HG02623 (cell line): Measurements from ENCODE around the gene TEKTIP1.
"Not testable (repeated sequence)": the region's sequence is repeated elsewhere in the genome, so short reads cannot be mapped to it uniquely, and the experiment has no call there.

ENCODE experiments used
- ATAC-seq: cut with Tn5 transposase; IDR thresholded peaks from one replicate; pipeline ENCODE4 v1.9.1; 2021; ENCODE audit warnings: moderate library complexity; ENCODE audit not compliant: unreplicated experiment

TEKTIP1 gene

DNA sequence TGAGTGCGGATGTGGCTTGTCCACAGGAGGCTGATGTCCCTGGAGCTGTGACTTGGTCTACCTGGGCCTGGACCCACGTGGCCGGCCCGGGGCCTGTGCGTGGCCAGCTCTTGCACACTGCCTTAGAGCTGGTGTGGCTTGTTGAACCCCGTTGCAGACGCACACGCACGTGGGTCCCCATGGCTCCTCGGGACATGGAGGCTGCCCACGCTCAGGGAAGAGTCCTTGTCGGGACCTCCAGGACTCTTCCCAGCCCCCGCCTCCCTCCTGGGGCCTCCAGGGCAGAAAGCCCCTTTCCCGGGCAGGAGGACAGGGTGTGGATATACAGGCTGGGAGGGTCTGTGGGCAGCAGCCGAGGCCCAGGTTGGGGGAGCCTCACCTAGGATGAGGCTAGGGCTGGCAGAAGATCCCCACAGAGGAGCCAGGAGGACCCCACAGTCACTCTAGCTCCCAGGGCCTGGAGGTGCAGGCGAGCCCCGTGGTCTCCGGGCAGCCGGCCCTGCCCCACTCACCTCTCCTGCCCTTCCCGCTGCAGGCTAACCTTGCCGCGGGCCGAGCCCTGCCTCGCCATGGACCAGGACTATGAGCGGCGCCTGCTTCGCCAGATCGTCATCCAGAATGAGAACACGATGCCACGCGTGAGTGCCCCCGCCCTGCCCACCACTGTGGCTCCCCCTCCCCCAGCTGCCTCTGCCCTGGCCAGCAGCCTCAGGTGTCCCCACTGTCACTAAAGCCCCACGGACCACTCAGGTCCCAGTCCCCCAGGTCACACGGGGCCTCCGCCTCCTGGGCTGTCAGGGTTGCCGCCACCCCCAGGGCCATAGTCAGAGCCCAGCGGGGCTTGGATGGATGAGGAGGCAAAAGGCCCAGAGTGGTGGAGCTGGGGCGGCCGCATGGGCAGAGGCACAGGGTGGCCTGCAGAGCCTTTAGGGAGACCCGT is 16.3 kb upstream of the TEKTIP1 start:
- no peak for ATAC-seq

DNA sequence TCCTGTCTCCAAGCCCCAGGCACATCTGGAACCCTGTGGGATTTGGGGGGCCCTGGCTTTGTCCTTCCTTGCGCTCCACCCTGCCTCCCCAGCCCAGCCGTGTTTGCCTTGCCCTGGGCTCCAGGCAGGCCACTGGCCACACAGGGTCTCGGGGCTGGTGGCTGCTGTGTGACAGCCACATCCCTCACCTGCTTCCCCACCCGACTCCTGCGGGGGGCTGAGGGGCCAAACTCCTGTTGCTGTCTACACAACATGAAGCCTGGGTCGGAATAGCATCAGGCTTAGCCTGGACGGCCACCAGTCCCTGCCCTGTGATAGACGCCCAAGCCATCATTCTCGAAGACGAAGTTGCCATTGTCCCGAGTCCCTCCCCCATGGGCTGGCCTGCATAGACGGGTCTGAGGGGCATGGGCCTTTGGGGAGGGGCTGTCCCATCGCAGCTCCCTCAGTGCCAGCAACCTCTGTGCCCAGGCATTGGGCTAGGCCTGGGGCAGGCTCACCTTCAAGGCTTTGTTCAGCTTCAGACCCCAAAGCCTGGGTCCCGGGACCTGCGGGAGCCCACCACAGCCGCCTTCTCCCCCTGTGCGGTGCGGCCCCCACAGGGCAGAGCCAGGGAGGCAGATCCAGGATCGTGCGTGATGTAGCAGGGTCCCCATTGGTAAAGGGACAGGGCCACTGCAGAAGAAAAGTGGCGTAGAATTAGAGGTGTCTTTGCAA is 15.5 kb upstream of the TEKTIP1 start:
- no peak for ATAC-seq

DNA sequence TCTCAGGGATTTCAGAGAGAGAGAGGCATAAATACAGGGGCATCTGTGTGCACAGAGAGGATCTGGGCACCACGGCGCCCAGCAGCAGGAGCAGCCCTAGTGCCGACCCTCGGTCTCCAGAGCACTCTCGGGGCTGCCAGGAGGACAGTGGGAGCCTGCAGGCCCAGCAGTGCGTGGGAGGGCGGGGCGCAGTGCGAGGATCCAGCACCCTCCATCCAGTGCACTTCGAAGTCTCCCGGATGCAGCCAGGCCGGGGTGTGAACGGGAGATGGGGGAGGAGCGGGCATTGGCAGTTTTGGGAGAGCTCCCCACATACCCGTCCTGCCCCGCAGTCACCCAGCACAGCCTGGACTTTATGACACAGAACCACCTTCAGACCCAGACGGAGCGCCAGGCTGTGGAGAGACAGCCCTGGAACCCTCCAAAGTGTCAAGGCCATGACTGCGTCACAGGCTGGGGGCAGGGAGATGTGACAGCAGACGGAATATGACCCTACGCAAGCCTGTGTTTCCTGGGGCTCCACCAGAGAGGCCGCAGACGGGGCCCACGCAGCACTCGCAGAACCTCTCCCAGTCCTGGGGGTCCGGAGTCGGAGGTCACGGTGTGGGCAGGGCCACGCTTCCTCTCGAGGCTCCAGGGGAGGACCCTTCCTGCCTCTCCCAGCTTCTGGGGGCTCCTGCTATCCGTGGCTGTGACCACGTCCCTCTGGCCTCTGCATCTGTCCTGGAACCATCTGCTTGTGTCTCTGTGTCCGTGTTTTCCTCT is 14.7 kb upstream of the TEKTIP1 start:
- no peak for ATAC-seq

DNA sequence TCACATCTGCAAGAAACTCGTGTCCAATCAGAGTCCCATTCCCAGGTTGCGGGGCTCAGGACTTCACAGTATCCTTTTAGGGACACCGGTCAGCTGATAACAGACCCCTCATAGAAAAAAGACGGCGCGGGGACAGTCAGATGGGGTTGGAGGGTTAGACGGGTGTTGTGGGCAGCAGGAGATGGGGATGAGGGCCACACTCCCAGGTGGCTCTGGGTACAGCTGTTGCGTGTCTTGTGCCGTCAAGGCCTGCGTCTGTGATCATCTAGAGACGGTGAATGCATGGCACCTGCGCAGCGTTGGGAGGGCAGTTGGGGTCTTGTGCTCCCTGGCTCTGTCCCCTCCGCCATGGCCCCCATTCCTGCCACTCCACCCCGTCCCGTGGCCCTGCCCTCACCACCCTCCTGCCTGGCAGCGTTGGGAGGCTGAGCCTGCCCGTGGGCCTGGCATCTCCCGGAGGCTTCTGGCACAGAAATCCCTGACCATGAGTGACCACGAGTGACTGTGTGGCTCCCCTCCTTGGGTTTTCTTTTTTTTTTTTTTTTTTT is 14.0 kb upstream of the TEKTIP1 start:
- ATAC-seq = no peak

DNA sequence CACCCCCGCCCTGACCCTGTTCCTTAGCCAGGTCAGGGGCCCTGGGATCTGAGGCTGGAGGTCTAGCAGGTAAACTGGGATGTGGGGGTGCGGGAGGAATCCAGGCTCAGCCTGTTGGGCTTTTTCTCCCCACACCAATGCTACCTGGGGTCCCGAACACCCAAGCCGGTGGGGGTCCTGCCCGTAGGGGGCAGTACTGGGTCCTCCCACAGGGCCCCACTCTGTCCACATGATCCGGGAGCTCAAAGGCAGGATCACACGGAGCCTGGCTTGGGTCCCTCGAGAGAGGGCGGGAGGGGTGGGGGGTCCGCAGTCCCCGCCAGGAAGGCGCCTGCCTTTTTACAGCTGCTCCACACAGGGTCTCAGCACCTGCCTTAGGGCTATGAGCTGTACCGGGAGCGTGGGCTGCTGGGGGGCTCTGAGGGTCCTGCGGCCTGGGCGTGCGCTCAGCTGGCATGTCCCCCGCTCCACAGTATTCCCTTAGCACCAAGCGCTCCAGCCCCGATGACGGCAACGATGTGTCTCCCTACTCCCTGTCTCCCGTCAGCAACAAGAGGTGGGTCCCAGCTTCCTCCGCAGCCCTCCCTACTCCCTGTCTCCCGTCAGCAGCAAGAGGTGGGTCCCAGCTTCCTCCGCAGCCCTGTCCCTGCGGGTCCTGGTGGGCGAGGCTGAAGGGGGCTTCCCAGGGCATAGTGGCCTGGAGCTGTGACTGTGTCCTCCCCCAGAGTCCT is 12.3 kb upstream of the TEKTIP1 start:
- no peak for ATAC-seq

DNA sequence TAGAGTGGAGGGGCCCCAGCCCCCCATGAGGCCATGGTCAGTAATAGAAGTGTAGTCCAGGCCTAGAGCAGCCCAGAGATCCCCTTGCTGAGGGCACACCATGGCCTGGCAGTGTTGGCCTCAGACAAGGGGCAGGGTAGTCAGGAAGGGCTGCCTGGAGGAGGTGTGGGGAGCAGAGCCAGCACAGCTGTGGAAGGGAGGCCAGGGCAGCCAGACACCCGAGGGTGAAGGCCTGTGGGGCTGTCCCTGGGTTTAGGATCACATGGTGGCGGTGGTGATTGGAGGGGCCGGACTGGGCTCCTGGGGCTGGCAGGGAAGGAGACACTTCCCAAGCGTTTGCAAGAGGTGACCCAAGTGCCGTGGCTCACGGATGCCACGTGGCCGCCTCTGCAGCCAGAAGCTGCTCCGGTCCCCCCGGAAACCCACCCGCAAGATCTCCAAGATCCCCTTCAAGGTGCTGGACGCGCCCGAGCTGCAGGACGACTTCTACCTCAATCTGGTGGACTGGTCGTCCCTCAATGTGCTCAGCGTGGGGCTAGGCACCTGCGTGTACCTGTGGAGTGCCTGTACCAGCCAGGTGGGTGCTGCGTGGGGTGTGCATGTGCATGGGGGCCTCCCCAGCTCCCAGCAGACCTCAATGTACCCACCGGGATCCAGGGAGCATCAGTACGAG is 11.6 kb upstream of the TEKTIP1 start:
- ATAC-seq = no peak

DNA sequence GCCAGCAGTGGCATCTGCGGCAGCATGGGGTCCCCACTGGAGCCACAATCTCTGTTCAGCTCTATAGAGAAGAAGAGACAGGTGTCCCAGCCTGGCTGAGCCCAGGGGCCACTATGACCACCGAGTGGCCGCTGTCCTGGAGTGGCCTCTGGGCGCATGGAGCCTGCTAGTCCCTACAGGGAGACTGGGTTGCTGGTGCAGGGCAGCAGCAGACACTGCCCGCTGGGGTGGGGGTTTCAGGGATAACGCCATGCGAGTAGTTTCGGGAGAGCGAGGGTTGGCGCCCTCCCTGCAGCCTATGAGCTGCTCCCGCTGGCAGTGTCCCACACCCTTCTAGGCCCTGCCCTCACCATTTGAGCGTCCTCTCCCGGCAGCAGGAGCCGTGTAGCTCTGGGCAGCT is 10.9 kb upstream of the TEKTIP1 start:
- ATAC-seq = no peak

DNA sequence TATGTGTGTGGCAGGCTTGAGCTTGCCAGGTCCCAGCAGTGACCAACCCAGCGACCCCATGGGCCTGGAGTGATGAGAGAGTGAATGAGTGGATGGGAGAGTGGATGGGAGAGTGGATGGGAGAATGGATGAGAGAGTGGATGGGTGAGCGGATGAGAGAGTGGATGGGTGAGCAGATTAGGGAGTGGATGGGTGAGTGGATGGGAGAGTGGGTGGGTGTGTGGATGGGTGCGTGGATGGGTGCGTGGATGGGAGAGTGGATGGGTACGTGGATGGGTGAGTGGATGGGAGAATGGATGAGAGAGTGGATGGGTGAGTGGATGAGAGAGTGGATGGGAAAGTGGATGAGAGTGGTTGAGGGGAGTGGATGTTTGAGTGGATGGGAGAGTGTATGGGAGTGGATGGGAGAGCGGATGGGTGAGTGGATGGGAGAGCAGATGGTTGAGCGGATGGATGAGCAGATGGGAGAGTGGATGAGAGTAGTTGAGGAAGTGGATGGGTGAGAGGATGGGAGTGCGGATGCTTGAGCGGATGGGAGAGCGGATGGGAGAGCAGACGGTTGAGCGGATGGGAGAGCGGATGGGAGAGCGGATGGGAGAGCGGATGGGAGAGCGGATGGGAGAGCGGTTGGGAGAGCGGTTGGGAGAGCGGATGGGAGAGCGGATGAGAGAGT is 10.3 kb upstream of the TEKTIP1 start:
- no peak for ATAC-seq

DNA sequence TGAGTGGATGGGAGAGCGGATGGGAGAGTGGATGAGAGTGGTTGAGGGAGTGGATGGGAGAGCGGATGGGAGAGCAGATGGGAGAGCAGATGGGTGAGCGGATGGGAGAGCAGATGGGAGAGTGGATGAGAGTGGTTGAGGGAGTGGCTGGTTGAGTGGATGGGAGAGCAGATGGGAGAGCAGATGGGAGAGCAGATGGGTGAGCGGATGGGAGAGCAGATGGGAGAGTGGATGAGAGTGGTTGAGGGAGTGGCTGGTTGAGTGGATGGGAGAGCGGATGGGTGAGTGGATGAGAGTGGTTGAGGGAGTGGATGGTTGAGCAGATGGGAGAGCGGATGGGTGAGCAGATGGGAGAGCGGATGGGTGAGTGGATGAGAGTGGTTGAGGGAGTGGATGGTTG is 9.7 kb upstream of the TEKTIP1 start:
- not testable (repeated sequence) for ATAC-seq

DNA sequence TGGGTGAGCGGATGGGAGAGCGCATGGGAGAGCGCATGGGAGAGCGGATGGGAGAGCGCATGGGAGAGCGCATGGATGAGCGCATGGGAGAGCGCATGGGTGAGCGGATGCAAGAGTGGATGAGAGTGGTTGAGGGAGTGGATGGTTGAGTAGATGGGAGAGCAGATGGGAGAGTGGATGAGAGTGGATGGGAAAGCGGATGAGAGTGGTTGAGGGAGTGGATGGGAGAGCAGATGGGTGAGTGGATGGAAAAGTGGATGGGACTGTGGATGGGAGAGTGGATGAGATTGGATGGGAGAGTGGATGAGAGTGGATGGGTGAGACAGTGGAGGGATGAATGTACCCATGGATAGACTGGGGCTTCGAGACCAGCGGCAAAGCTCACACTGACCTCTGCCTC is 8.6 kb upstream of the TEKTIP1 start:
- no peak for ATAC-seq

DNA sequence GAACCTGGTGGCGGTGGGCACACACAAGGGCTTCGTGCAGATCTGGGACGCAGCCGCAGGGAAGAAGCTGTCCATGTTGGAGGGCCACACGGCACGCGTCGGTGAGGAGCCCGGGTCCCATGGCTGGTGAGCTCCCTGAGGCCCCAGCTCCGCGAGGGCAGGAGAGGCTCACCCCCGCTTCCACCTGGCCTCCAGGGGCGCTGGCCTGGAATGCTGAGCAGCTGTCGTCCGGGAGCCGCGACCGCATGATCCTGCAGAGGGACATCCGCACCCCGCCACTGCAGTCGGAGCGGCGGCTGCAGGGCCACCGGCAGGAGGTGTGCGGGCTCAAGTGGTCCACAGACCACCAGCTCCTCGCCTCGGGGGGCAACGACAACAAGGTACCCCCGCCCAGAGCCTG is 7.3 kb upstream of the TEKTIP1 start:
- no peak for ATAC-seq

DNA sequence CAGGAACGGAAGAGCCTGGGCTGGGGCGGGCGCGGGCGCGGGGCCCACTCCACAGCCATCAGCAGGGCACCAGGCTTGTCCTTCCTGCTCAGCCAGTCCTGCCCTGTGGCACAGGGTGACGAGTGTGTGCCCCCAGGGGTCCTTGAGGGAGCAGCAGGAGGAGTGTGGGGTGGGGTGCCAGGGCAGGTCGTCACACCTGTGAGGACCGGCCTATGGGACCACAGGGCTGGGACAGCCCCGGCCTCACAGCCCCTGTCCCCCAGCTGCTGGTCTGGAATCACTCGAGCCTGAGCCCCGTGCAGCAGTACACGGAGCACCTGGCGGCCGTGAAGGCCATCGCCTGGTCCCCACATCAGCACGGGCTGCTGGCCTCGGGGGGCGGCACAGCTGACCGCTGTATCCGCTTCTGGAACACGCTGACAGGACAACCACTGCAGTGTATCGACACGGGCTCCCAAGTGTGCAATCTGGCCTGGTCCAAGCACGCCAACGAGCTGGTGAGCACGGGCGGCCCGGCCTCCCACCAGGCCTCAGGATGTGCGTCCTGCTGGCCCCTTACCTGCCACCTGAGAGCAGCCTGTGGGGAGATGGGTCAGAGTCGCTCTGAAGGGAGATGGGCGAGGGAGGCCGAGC is 6.7 kb upstream of the TEKTIP1 start:
- no peak for ATAC-seq

DNA sequence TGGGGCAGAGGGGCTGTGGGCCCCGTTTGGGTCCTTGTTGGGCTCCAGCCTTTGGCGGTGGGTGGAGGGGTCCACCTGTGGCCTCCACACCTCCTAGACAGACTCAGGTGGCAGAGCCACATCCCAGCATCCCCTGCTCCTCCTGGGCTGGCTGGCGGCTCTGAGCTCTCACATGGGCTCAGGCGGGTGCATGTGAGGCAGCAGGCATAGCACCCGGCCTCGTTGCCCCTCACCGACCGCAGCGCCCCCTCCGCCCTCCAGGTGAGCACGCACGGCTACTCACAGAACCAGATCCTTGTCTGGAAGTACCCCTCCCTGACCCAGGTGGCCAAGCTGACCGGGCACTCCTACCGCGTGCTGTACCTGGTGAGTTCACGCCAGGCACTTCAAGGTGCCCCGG is 5.9 kb upstream of the TEKTIP1 start:
- ATAC-seq = no peak

DNA sequence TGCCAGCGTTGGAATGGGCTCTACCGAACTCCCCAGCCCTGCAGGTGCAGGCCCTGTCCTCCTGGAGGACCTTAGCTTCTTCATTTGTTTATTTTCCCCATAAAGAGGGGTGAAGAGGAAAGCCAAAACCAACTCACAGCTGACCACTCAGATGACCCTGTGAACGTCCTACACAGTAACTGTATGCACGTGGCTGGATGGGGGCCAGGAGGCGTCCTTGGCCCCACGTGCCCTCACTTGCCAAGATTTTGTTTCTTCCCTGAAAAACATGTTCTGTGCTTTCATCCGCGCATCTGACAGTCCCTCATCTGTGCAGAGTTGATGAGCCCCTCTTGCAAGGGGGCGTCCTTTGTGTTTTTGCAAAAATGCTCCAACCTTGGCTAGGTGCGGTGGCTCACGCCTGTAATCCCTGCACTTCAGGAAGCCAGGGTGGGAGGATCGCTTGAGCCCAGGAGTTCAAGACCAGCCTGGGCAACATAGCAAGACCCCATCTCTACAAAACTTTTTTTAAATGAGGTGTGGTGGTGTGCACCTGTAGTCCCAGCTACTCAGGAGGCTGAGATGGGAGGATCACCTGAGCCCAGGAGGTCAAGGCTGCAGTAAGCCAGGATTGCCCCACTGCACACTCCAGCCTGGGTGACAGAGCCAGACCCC is 5.3 kb upstream of the TEKTIP1 start:
- ATAC-seq = no peak

DNA sequence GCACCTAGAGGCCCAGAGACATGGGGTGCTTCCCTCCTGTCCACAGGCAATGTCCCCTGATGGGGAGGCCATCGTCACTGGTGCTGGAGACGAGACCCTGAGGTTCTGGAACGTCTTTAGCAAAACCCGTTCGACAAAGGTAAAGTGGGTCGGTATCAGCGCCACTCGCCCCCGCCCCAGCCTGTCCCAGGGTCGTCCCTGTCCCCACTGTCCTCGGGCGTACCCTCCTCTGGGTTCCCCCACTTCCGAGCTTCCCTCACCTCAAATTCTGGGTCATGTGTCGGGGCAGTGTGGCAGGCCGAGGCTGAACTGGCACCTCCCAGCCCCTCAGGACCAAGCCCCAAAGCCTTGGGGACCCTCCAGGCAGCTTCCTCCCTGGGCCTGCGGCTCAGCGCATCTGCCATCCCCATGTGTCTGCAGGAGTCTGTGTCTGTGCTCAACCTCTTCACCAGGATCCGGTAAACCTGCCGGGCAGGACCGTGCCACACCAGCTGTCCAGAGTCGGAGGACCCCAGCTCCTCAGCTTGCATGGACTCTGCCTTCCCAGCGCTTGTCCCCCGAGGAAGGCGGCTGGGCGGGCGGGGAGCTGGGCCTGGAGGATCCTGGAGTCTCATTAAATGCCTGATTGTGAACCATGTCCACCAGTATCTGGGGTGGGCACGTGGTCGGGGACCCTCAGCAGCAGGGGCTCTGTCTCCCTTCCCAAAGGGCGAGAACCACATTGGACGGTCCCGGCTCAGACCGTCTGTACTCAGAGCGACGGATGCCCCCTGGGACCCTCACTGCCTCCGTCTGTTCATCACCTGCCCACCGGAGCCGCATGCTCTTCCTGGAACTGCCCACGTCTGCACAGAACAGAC is 4.4 kb upstream of the TEKTIP1 start:
- ATAC-seq = no peak

DNA sequence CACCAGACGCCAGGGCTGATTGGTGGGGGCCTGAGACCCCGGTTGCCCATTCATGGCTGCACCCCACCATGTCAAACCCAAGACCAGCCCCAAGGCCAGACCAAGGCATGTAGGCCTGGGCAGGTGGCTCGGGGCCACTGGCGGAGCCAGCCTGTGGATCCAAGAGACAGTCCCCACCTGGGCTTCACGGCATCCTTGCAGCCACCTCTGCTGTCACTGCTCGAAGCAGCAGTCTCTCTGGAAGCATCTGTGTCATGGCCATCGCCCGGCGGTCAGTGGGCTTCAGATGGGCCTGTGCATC is 3.8 kb upstream of the TEKTIP1 start:
- ATAC-seq = no peak

DNA sequence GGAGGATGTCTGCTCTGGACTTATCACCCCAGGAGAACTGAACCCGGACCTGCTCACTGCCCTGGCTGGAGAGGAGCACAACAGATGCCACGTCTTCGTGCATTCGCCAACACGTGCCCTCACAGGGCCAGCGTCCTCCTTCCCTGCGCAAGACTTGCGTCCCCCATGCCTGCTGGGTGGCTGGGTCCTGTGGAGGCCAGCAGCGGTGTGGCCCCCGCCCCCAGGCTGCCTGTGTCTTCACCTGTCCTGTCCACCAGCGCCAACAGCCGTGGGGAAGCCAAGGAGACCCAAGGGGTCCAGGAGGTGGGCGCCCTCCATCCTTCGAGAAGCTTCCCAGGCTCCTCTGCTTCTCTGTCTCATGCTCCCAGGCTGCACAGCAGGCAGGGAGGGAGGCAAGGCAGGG is 3.4 kb upstream of the TEKTIP1 start:
- ATAC-seq = no peak

DNA sequence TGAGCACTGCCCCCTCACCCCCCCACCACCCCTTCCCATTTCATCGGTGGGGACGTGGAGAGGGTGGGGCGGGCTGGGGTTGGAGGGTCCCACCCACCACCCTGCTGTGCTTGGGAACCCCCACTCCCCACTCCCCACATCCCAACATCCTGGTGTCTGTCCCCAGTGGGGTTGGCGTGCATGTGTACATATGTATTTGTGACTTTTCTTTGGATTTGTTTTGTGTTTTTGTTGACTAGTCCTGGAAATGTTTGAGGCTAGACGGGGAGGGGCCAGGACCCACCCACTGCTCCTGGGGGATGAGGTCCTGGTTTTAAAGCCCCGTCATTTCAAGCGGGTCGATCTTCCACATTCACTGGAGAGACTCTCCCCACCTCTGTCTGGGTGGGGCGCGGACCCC is 3.0 kb upstream of the TEKTIP1 start:
- no peak for ATAC-seq
